ENCODE data around the gene SGSH.

The SGSH gene

DNA sequence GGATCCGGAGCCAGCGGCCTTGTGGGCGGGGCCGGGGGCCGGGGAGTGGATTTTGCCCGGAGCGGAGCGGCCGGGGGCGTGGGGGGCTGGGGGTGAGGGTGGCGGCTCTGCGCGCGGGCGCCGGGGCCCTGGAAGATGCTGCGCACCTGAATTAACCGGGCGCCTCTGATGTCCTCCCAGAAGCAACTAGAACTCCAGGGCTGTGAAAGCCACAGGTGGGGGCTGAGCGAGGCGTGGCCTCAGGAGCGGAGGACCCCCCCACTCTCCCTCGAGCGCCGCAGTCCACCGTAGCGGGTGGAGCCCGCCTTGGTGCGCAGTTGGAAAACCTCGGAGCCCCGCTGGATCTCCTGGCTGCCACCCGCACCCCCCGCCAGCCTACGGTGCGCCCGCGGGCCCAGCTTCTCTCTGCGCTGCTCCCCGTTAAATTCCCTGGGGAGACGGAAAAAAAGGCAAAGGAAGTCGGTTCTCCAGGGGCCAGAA is 643 bp upstream of the SGSH start:
- TF ChIP-seq, protein P1, sequence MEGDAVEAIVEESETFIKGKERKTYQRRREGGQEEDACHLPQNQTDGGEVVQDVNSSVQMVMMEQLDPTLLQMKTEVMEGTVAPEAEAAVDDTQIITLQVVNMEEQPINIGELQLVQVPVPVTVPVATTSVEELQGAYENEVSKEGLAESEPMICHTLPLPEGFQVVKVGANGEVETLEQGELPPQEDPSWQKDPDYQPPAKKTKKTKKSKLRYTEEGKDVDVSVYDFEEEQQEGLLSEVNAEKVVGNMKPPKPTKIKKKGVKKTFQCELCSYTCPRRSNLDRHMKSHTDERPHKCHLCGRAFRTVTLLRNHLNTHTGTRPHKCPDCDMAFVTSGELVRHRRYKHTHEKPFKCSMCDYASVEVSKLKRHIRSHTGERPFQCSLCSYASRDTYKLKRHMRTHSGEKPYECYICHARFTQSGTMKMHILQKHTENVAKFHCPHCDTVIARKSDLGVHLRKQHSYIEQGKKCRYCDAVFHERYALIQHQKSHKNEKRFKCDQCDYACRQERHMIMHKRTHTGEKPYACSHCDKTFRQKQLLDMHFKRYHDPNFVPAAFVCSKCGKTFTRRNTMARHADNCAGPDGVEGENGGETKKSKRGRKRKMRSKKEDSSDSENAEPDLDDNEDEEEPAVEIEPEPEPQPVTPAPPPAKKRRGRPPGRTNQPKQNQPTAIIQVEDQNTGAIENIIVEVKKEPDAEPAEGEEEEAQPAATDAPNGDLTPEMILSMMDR (IDR thresholded peaks at IDR 0.05; ENCODE audit: insufficient read depth, missing control alignments): no peak
- DNase-seq (ENCODE audit: insufficient read length, low spot score) (peak; percentile 53), FAIRE-seq (no peak)

DNA sequence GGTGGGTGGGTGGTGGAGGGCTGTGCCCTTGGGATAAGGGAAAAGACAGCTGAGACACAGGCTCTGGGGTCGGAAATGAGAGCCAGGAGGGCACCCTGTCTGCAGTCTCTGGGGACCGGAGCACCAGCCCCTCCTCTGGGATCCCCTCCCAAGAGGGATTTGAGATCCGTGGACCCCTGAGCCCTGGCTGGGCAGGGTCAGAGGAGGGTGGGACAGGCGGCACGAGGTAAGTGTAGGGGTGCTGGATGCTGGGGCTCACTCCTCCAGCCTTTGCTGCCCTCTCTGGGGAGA is 425 bp downstream of the SGSH start:
- TF ChIP-seq, protein P1 (IDR thresholded peaks at IDR 0.05; ENCODE audit: insufficient read depth, missing control alignments): no peak
- no peak for FAIRE-seq
- DNase-seq (ENCODE audit: insufficient read length, low spot score): no peak

DNA sequence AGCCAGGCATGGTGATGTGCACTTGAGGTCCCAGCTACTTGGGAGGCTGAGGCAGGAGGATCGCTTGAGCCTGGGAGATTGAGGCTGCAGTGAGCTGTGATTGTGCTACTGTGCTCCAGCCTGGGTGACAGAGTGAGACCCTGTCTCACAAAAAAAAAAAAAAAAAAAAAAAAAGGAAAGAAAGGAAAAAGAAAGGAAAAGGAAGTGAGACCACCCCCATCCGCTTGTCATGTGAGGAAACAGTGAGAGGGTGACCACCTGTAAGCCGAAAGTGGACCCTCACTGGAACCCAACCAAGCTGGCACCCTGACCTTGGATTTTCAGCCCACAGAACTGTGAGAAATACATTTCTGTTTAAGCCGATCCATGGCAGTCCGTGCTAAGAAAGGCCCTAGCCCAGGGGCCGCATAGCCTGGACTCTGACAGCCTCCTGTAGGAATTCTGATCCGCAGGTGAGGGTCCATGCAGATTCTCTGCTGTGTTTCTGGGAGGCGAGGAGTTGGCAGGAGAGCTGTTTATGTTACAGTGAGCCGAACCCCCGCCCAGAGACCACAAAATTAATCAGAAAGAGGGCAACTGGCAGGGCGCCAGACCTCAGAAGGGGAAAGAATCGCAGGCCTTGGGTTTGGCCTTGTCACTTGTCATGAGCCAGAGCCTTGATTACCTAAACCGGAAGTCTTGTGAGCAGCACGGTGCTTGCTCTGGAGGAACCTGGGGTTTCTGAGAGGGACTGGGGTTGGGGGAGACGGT is 945 bp downstream of the SGSH start:
- no peak for FAIRE-seq
- no peak for DNase-seq (ENCODE audit: insufficient read length, low spot score)

DNA sequence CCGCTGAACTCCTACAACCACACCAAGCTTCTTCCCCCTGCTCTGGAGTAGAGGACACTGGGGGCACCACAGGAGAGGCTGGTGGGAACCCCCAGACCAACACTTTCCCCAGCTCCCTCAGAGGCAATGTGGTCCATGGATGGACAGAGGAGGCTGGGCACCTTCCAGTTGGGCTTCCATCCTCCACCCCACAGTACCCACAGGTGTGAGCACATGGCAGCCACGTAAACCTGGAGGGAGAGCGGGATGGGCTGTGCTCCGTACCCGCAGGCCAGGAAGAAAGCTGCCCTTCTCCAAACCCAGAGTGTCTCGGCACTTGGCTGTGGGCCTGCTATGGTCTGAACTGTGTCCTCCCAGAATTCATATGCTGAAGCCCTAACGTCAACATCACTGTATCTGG is 1.7 kb downstream of the SGSH start:
- TF ChIP-seq, protein P1 (IDR thresholded peaks at IDR 0.05; ENCODE audit: insufficient read depth, missing control alignments): no peak
- DNase-seq (ENCODE audit: insufficient read length, low spot score) (no peak), FAIRE-seq (no peak)

More for the DNA sequence above, 945 bp downstream of the SGSH start:
- TF ChIP-seq, protein P1 (IDR thresholded peaks at IDR 0.05; ENCODE audit: insufficient read depth, missing control alignments): no peak

DNA sequence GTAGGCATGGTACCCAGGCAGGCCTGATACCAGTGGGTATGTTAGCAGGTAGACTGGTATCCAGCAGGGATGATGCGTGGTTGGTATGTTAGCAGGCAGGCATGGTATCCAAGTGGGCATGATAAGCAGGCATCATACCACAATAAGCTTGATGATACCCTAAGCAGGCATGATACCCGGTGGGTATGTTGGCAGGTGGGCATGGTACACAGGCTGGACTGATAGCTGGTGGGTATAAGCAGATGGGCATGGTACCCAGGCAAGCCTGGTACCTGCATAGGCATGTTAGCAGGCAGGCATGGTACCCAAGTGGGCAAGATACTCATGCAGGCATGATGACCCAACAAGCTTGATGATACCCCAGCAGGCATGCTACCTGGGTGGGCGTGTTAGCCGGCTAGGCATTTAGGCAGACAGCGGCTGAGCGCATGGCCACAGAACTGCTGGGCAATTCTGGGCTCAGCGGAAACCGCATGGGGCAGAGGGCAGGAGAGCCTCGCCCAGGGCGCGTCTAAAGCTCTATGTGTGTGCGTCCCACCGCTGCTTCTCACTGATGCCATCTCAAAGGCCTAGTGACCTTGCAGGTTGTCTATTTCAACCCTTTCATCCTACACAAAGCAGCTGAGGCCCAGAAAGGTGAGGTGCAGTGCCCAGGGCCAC is 2.3 kb downstream of the SGSH start:
- TF ChIP-seq, protein P1 (IDR thresholded peaks at IDR 0.05; ENCODE audit: insufficient read depth, missing control alignments): no peak
- DNase-seq (ENCODE audit: insufficient read length, low spot score) (no peak), FAIRE-seq (no peak)

DNA sequence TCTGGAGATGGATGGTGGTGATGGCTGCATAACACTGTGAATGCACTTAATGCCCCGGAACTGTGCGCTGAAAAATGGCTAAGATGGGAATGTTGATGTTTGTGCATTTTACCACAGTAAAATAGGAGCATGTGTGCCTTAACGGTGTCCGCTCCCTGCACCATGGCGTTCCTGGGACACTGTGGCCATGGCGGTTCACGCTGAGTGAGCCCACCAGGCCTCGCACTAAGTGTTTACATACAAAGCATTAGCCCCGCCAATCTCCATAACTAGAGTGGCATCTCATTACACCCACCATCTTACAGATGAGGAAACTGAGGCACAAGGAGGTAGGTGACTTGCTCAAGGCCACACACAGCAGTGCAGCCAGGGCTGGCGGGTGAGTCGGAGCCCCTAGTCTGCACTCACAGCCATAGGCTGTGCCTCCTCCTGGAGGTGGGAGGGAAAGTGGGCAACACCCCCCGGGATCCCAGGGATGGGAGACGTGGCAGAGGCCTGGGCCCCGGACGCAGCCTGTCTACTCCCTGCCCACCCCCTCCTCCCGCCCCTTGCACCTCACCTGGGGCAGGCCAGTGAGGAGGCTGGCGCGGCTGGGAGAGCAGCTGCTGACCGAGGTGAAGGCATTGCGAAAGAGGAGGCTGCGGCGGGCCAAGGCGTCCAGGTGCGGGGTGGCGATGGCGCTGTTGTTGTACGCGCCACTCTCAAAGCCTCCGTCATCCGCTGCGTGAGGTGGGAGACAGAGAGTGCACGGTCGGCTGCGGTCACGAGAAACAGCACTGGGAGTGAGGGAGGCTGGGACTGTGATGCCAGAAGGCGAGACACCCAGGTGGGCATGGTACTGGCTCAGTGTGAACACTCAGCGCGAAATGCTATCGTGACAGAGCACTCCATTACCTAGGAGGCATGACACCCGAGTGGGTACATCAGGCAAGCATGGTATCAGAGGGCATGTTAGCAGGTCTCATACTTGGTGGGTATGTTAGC is 3.4 kb downstream of the SGSH start:
- FAIRE-seq: no peak
- no peak for DNase-seq (ENCODE audit: insufficient read length, low spot score)
- TF ChIP-seq, protein P1 (IDR thresholded peaks at IDR 0.05; ENCODE audit: insufficient read depth, missing control alignments): no peak

Data from D721Med (cell line).